Measurements from ENCODE around the gene CPSF4L. TPM values are rescaled to one million over a fixed set of nuclear protein-coding genes. Genes with fewer than 3 reads are reported as not detected.
A peak's percentile ranks its signal among the peaks of the same experiment; 100 is the strongest.

Gene CPSF4L
- total and polyA plus RNA-seq, 2 experiments from 2014 or later, result not detected

GRCh38 chr17:73283250-73283649, 21.6 kb upstream of the CPSF4L start:
- DNase-seq (ENCODE audit: low read depth in 1 of 2, low spot score in 1 of 2), result no peak
- TF ChIP-seq, protein P1, sequence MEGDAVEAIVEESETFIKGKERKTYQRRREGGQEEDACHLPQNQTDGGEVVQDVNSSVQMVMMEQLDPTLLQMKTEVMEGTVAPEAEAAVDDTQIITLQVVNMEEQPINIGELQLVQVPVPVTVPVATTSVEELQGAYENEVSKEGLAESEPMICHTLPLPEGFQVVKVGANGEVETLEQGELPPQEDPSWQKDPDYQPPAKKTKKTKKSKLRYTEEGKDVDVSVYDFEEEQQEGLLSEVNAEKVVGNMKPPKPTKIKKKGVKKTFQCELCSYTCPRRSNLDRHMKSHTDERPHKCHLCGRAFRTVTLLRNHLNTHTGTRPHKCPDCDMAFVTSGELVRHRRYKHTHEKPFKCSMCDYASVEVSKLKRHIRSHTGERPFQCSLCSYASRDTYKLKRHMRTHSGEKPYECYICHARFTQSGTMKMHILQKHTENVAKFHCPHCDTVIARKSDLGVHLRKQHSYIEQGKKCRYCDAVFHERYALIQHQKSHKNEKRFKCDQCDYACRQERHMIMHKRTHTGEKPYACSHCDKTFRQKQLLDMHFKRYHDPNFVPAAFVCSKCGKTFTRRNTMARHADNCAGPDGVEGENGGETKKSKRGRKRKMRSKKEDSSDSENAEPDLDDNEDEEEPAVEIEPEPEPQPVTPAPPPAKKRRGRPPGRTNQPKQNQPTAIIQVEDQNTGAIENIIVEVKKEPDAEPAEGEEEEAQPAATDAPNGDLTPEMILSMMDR (IDR thresholded peaks at IDR 0.05; ENCODE audit: low read depth, low read length), result no peak
- H3K4me3 ChIP-seq, result no peak overlapping the region
- H3K9me3 ChIP-seq (ENCODE audit: low read depth), result no peaks in the 10 kb centered on the region
- no peaks in the 10 kb centered on the region for H3K27me3 ChIP-seq
- peak overlapping the region; percentile 90 for H3K27ac ChIP-seq
- H3K36me3 ChIP-seq, result no peaks in the 10 kb centered on the region
- peaks cover 21% of the 10 kb centered on the region for H3K4me1 ChIP-seq (ENCODE audit: low read depth)

DNA sequence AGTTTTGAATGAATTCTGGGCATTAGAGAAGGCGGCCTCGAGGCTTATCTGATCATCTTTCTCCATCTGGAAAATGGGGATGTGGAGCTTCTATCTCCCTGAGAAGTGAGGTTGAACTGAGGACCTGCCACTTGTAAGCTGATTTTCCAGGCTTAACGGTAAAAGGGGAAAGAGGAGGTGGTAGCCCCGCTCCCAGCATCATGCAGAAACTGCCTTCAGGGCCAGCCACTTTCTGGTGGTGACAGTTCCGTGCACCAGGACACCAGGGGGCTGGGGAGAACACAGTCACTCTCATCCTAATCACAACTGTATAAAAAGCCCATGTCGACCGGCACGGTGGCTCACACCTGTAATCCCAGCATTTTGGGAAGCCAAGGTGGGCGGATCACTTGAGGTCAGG, 20.9 kb upstream of the CPSF4L start:
- H3K27me3 ChIP-seq, result no peaks in the 10 kb centered on the region
- no peak overlapping the region for H3K27ac ChIP-seq
- H3K4me1 ChIP-seq (ENCODE audit: low read depth), result peaks cover 27% of the 10 kb centered on the region
- TF ChIP-seq, protein P1 (IDR thresholded peaks at IDR 0.05; ENCODE audit: low read depth, low read length), result no peak
- H3K4me3 ChIP-seq, result no peak overlapping the region
- DNase-seq (ENCODE audit: low read depth in 1 of 2, low spot score in 1 of 2), result no peak
- no peaks in the 10 kb centered on the region for H3K9me3 ChIP-seq (ENCODE audit: low read depth)
- no peaks in the 10 kb centered on the region for H3K36me3 ChIP-seq

DNA sequence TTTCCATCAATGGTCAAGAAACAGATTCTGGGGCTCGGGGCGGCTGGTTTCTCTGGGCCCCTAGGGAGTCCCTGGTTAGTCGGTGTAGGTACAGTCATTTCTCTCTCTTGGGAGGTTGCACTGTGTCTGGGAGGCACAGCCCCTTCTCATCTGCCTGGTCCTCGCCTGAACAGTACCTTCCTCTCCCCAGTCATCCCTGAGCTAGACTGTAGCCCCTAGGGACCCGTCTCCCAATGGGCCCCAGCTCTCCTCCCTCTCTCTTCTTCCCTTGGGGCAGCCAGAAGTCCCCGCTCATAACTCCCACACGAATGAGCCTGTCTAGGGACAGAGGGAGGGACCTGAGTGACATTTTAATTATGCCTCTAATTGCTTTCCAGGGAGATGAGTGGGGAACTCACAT, 20.2 kb upstream of the CPSF4L start:
- H3K4me1 ChIP-seq (ENCODE audit: low read depth), result peaks cover 29% of the 10 kb centered on the region
- TF ChIP-seq, protein P1 (IDR thresholded peaks at IDR 0.05; ENCODE audit: low read depth, low read length), result no peak
- no peaks in the 10 kb centered on the region for H3K36me3 ChIP-seq
- H3K4me3 ChIP-seq, result no peak overlapping the region
- no peak for DNase-seq (ENCODE audit: low read depth in 1 of 2, low spot score in 1 of 2)
- H3K27me3 ChIP-seq, result no peaks in the 10 kb centered on the region
- H3K9me3 ChIP-seq (ENCODE audit: low read depth), result no peaks in the 10 kb centered on the region
- H3K27ac ChIP-seq, result no peak overlapping the region

DNA sequence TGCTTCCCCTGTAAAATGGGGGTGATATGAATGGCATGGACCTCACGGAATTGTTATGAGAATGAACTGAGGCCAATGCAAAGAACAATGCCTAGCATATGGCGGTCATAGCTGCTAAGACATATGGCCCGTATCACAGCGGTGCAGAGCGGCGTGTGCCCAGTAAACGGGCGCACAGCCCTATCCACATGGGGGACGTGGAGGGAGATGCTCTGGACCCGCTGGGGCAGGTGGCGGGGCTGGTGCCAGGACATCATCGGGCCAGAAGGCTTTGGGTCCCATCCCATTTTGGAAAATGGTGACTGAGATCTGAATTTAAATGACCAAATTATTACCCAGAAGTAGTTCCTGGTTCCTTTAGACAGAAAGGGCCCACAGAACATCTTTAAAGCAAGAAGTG, 18.5 kb upstream of the CPSF4L start:
- Histone ChIP-seq H3K36me3 (no peaks in the 10 kb centered on the region), H3K9me3 (ENCODE audit: low read depth) (no peaks in the 10 kb centered on the region), H3K4me3 (no peak overlapping the region), H3K27ac (no peak overlapping the region), H3K4me1 (ENCODE audit: low read depth) (peaks cover 29% of the 10 kb centered on the region), H3K27me3 (no peaks in the 10 kb centered on the region)
- no peak for DNase-seq (ENCODE audit: low read depth in 1 of 2, low spot score in 1 of 2)
- TF ChIP-seq, protein P1 (IDR thresholded peaks at IDR 0.05; ENCODE audit: low read depth, low read length), result no peak

GRCh38 chr17:73279704-73280103, 18.0 kb upstream of the CPSF4L start:
- Histone ChIP-seq H3K4me3 (no peak overlapping the region), H3K4me1 (ENCODE audit: low read depth) (peaks cover 29% of the 10 kb centered on the region), H3K27ac (no peak overlapping the region), H3K36me3 (no peaks in the 10 kb centered on the region), H3K27me3 (no peaks in the 10 kb centered on the region), H3K9me3 (ENCODE audit: low read depth) (no peaks in the 10 kb centered on the region)
- TF ChIP-seq, protein P1 (IDR thresholded peaks at IDR 0.05; ENCODE audit: low read depth, low read length), result no peak
- no peak for DNase-seq (ENCODE audit: low read depth in 1 of 2, low spot score in 1 of 2)
